IMR-90 (cell line): ENCODE measurements around the gene SSR4. TPM values are rescaled to one million over a fixed set of nuclear protein-coding genes. Genes with fewer than 3 reads are reported as not detected.

Source experiments
- ATAC-seq: fragments of 200-7000 bp; cut with Tn5 transposase; 2 replicates; pipeline ENCODE4 v1.9.1; 2020; ENCODE audit warnings: low read depth, mild to moderate bottlenecking, moderate library complexity
- BruUV-seq: library from RNA; stranded (reverse); fragments of 400-500 nt; replicated peaks from 2 replicates; lab custom pipeline; 2021; lab: Mats Ljungman, UMichigan
- CTCF ChIA-PET: fragments of 300-600 bp; formaldehyde crosslinking; extraction: SDS; loops from one replicate; lab custom pipeline; 2021; ENCODE audit warnings: antibody characterized with exemption; lab: Yijun Ruan, JAX
- POLR2A ChIA-PET: fragments of 300-600 bp; sonication (Branson Sonifier 250); formaldehyde crosslinking; loops from one replicate; lab custom pipeline; 2022; ENCODE audit warnings: antibody characterized with exemption; ENCODE audit not compliant: unreplicated experiment; lab: Charles Lee
- DNase-seq: peaks from one replicate; pipeline ENCODE4 v3.0.0; 2013
- H2AFZ ChIP-seq: replicated peaks from 2 replicates; pipeline ENCODE3; 2013; ENCODE audit warnings: low read length, mild to moderate bottlenecking; ENCODE audit not compliant: poor library complexity
- H2AK5ac ChIP-seq: 2 replicates; pipeline ENCODE4 v1.6.1; 2013; ENCODE audit warnings: low read depth, low read length, inconsistent platforms
- H2AK9ac ChIP-seq: replicated peaks from 2 replicates; pipeline ENCODE3; 2013; ENCODE audit warnings: mild to moderate bottlenecking, low read depth, low read length, moderate library complexity; ENCODE audit not compliant: poor library complexity
- H2BK120ac ChIP-seq: 2 replicates; pipeline ENCODE4 v1.6.1; 2013; ENCODE audit warnings: low read depth, low read length, inconsistent platforms
- H2BK15ac ChIP-seq: 3 replicates; pipeline ENCODE4 v1.6.1; 2013; ENCODE audit warnings: low read depth, low read length, inconsistent platforms
- H2BK20ac ChIP-seq: 2 replicates; pipeline ENCODE4 v1.6.1; 2013; ENCODE audit warnings: low read depth, mild to moderate bottlenecking, inconsistent platforms, low read length, moderate library complexity
- H2BK5ac ChIP-seq: 2 replicates; pipeline ENCODE4 v1.6.1; 2013; ENCODE audit warnings: mild to moderate bottlenecking, low read depth, low read length, inconsistent platforms; ENCODE audit not compliant: poor library complexity, severe bottlenecking
- H3K14ac ChIP-seq: replicated peaks from 2 replicates; pipeline ENCODE4 v1.6.1; 2013; ENCODE audit warnings: low read depth, low read length, inconsistent platforms
- H3K18ac ChIP-seq: 2 replicates; pipeline ENCODE4 v1.6.1; 2013; ENCODE audit warnings: low read depth, low read length, control low read depth
- H3K23ac ChIP-seq: 2 replicates; pipeline ENCODE4 v1.6.1; 2013; ENCODE audit warnings: low read depth, low read length, inconsistent platforms
- H3K27ac ChIP-seq: 2 replicates; pipeline ENCODE4 v1.5.1; 2013; ENCODE audit warnings: mild to moderate bottlenecking, control low read depth, low read length; ENCODE audit not compliant: insufficient read depth
- H3K27me3 ChIP-seq: 2 replicates; pipeline ENCODE4 v1.6.1; 2013; ENCODE audit warnings: low read length; ENCODE audit not compliant: control insufficient read depth, insufficient read depth
- H3K36me3 ChIP-seq: 2 replicates; pipeline ENCODE4 v1.6.1; 2013; ENCODE audit warnings: low read length, mixed read lengths; ENCODE audit not compliant: control insufficient read depth, insufficient read depth
- H3K4ac ChIP-seq: 2 replicates; pipeline ENCODE4 v1.6.1; 2013; ENCODE audit warnings: low read depth, low read length, inconsistent platforms
- H3K4me1 ChIP-seq: 2 replicates; pipeline ENCODE4 v1.6.1; 2013; ENCODE audit warnings: low read length, mixed read lengths; ENCODE audit not compliant: control insufficient read depth, insufficient read depth
- H3K4me2 ChIP-seq: 2 replicates; pipeline ENCODE4 v1.6.1; 2013; ENCODE audit warnings: low read depth, mild to moderate bottlenecking, control low read depth, low read length, moderate library complexity
- H3K4me3 ChIP-seq: 2 replicates; pipeline ENCODE4 v1.5.1; 2013; ENCODE audit warnings: low read depth, mild to moderate bottlenecking, control low read depth, low read length, moderate library complexity; ENCODE audit not compliant: insufficient read depth
- H3K56ac ChIP-seq: 2 replicates; pipeline ENCODE4 v1.6.1; 2013; ENCODE audit warnings: low read length, inconsistent platforms; ENCODE audit not compliant: insufficient read depth; ENCODE audit errors: extremely low read depth
- H3K79me1 ChIP-seq, 2 experiments: 2 replicates each; pipeline ENCODE4 v1.6.1; 2013; ENCODE audit warnings: low read length in 2 of 2, inconsistent platforms in 1 of 2, low read depth in 1 of 2
- H3K9ac ChIP-seq: 2 replicates; pipeline ENCODE4 v1.6.1; 2013; ENCODE audit warnings: low read depth, low read length, control low read depth
- H3K9me1 ChIP-seq: 2 replicates; pipeline ENCODE4 v1.6.1; 2013; ENCODE audit warnings: low read length, inconsistent platforms; ENCODE audit not compliant: insufficient read depth
- H3K9me3 ChIP-seq: 2 replicates; pipeline ENCODE4 v1.6.1; 2013; ENCODE audit warnings: low read length; ENCODE audit not compliant: control insufficient read depth, insufficient read depth
- H4K20me1 ChIP-seq: 2 replicates; pipeline ENCODE4 v1.6.1; 2013; ENCODE audit warnings: low read length, inconsistent platforms; ENCODE audit not compliant: insufficient read depth
- H4K5ac ChIP-seq: 2 replicates; pipeline ENCODE4 v1.6.1; 2013; ENCODE audit warnings: mild to moderate bottlenecking, low read depth, low read length, control low read depth
- H4K8ac ChIP-seq, 2 experiments: 2 replicates each; pipeline ENCODE4 v1.6.1; 2013; ENCODE audit warnings: low read depth in 2 of 2, low read length in 2 of 2, control low read depth in 1 of 2, inconsistent platforms in 1 of 2
- H4K91ac ChIP-seq: 2 replicates; pipeline ENCODE4 v1.6.1; 2013; ENCODE audit warnings: low read depth, low read length, inconsistent platforms; ENCODE audit not compliant: insufficient read depth
- CEBPB ChIP-seq: IDR thresholded peaks from 2 replicates; pipeline ENCODE4 v1.6.1; 2012; ENCODE audit warnings: low read depth, low read length, improper control_type of control experiment
- CTCF ChIP-seq: conservative IDR thresholded peaks from 2 replicates; pipeline ENCODE4 v1.5.1; 2012; ENCODE audit warnings: mild to moderate bottlenecking, low read depth, low read length, improper control_type of control experiment
- ELK1 ChIP-seq: fragments of 150-350 bp; IDR thresholded peaks from 2 replicates; pipeline ENCODE4 v1.6.1; 2016; ENCODE audit warnings: low read depth, mild to moderate bottlenecking, low read length, moderate library complexity, borderline replicate concordance
- FOS ChIP-seq: fragments of 150-350 bp; IDR thresholded peaks from 2 replicates; pipeline ENCODE4 v1.6.1; 2016; ENCODE audit warnings: low read depth, low read length
- MAFK ChIP-seq: IDR thresholded peaks from 2 replicates; pipeline ENCODE4 v1.6.1; 2012; ENCODE audit warnings: low read depth, low read length, improper control_type of control experiment
- MAZ ChIP-seq: IDR thresholded peaks from 2 replicates; pipeline ENCODE4 v1.6.1; 2012; ENCODE audit warnings: low read depth, mild to moderate bottlenecking, low read length, improper control_type of control experiment, moderate library complexity, borderline replicate concordance
- NFE2L2 ChIP-seq: fragments of 150-350 bp; IDR thresholded peaks from 2 replicates; pipeline ENCODE4 v1.6.1; 2016; ENCODE audit warnings: low read depth, mild to moderate bottlenecking, low read length
- POLR2A ChIP-seq: IDR thresholded peaks from 2 replicates; pipeline ENCODE4 v1.6.1; 2012; ENCODE audit warnings: mild to moderate bottlenecking, low read depth, low read length
- RAD21 ChIP-seq: IDR thresholded peaks from 2 replicates; pipeline ENCODE4 v1.6.1; 2012; ENCODE audit warnings: low read length, improper control_type of control experiment
- RCOR1 ChIP-seq: IDR thresholded peaks from 2 replicates; pipeline ENCODE4 v1.6.1; 2012; ENCODE audit warnings: mild to moderate bottlenecking, low read length, improper control_type of control experiment; ENCODE audit not compliant: insufficient replicate concordance
- SMC3 ChIP-seq: fragments of 150-350 bp; IDR thresholded peaks from 2 replicates; pipeline ENCODE4 v1.6.1; 2016; ENCODE audit warnings: low read depth, mild to moderate bottlenecking, antibody characterized with exemption, low read length, moderate library complexity
- WGBS, 2 experiments: methylation state at CpG; one replicate each; pipeline versions ENCODE4 v1.1.5 to v1.1.7; 2013; ENCODE audit warnings: missing lambda C conversion rate in 2 of 2; ENCODE audit not compliant: insufficient read length in 1 of 2; ENCODE audit errors: extremely low coverage in 2 of 2; 5-methylcytosine and 5-hydroxymethylcytosine counted together
- dilution Hi-C: fragments of 300-500 bp; cut with HindIII; formaldehyde crosslinking; loops from one replicate; pipeline ENCODE4 v1.14.3; 2018; ENCODE audit warnings: low sequenced_read_pairs; ENCODE audit not compliant: unreplicated experiment
- in situ Hi-C: fragments of 300-500 bp; cut with MboI; formaldehyde crosslinking; loops from 3 replicates; pipeline ENCODE4 v1.14.3; 2019; ENCODE audit warnings: low sequenced_read_pairs, inconsistent platforms, mixed read lengths
- intact Hi-C: fragments of 100-400 bp; cut with micrococcal nuclease; formaldehyde crosslinking; loops from 2 replicates; pipeline ENCODE4 v1.10.0; 2022
- polyA plus RNA-seq, 3 experiments: library from polyadenylated mRNA; depleted of rRNA; stranded (reverse); fragments of >200 nt; gene quantifications; 2 replicates each; pipeline ENCODE4 v1.2.3, GENCODE V29; 2012; ENCODE audit warnings: low replicate concordance in 1 of 3
- total RNA-seq: library from RNA; depleted of rRNA; stranded (reverse); fragments of >200 nt; gene quantifications from 2 replicates; pipeline ENCODE4 v1.2.3, GENCODE V29; 2012
- TF ChIP-seq, protein P1 (sequence below): fragments of 150-350 bp; IDR thresholded peaks from 2 replicates; pipeline ENCODE4 v1.6.1; 2017; ENCODE audit warnings: mild to moderate bottlenecking, antibody characterized with exemption, low read length, low read depth

The SSR4 gene
- total and polyA plus RNA-seq, 2 of the 4 experiments (the other 2 are of a cell fraction) = 141 to 480 TPM

DNA sequence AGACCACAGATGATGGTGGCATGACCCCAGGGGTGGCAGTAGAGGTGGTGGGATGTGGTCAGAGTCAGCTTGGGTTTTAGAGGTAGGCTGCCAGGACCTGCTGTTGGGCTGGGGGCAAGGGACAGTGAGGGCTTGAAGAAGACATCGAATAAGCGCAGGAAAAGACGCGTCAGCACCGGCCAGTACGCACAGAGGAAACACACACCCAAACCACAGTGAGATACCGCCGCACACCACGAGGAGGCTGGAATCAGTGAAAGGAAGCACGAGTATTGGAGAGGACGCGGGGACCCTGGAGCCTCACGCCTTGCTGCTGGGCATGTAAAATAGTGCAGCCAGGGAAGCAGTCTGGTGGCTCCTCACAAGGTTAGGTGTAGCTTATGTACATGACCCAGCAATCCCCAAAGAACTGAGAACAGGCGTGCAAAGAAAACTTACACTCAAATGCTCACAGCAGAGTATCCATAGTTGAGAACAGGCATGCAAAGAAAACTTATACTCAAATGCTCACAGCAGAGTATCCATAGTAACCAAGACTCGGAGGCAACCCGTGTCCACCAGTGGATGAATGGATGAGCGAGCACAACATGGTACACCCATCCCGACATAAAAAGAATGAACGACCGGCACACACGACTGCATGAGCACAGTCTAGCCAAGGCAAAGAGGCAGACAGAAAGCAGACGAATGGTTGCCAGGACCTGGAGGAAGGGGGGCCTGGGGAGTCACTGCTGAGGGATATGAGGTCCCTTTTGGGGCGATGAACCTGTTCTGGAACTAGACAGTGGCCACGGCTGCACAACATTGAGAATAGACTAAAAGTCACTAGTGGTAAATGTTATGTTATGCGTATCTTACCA, 22.6 kb downstream of the SSR4 start:
- no peak for ATAC-seq
- TF ChIP-seq CEBPB = no peak
- no peak for TF ChIP-seq FOS
- TF ChIP-seq SMC3 = no peak
- no peak for TF ChIP-seq MAZ
- no peak for TF ChIP-seq POLR2A
- TF ChIP-seq RCOR1 = no peak
- no peak for TF ChIP-seq MAFK
- TF ChIP-seq NFE2L2 = no peak
- no peak for TF ChIP-seq ELK1
- TF ChIP-seq, protein P1, sequence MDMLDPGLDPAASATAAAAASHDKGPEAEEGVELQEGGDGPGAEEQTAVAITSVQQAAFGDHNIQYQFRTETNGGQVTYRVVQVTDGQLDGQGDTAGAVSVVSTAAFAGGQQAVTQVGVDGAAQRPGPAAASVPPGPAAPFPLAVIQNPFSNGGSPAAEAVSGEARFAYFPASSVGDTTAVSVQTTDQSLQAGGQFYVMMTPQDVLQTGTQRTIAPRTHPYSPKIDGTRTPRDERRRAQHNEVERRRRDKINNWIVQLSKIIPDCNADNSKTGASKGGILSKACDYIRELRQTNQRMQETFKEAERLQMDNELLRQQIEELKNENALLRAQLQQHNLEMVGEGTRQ = no peak
- no peak for TF ChIP-seq CTCF
- no peak for TF ChIP-seq RAD21
- no peaks in the 10 kb centered on the region for H3K9me1 ChIP-seq
- H4K91ac ChIP-seq = no peak overlapping the region
- WGBS, 2 experiments = 14% methylated on average over 1 of the region's 25 CpGs; no CpG with 5 or more reads in 1 of the 2 experiments
- DNase-seq = no peak
- H3K4me1 ChIP-seq = no peaks in the 10 kb centered on the region
- H3K4me2 ChIP-seq = no peak overlapping the region
- H3K4ac ChIP-seq = no peak overlapping the region
- H2BK15ac ChIP-seq = no peak overlapping the region
- intact Hi-C loops = no loop called here
- no peak overlapping the region for H4K5ac ChIP-seq
- H2AFZ ChIP-seq = no peak overlapping the region
- dilution Hi-C loops = no loop called here
- no peak overlapping the region for H3K23ac ChIP-seq
- no TSS peak for BruUV-seq
- H3K18ac ChIP-seq = no peak overlapping the region
- H2BK120ac ChIP-seq = no peak overlapping the region
- H3K4me3 ChIP-seq = no peak overlapping the region
- peaks cover 7% of the 10 kb centered on the region; the same call in 1 of the 2 replicates for H3K9me3 ChIP-seq
- no peaks in the 10 kb centered on the region for H3K36me3 ChIP-seq
- no peak overlapping the region for H2AK9ac ChIP-seq
- H2BK20ac ChIP-seq = no peak overlapping the region
- H3K27me3 ChIP-seq = peaks cover 17% of the 10 kb centered on the region
- H4K8ac ChIP-seq = no peak overlapping the region
- no peak overlapping the region for H3K27ac ChIP-seq
- CTCF ChIA-PET = no interaction called here
- no peak overlapping the region for H2BK5ac ChIP-seq
- no peak overlapping the region for H3K56ac ChIP-seq
- no peak overlapping the region for H3K14ac ChIP-seq
- POLR2A ChIA-PET = no interaction called here
- in situ Hi-C loops = no loop called here
- no peaks in the 10 kb centered on the region for H3K79me1 ChIP-seq
- H4K20me1 ChIP-seq = no peaks in the 10 kb centered on the region
- H2AK5ac ChIP-seq = no peak overlapping the region
- H3K9ac ChIP-seq = no peak overlapping the region
